Panc1 (cell line): Measurements from ENCODE around the gene TMEM108. TPM values are rescaled to one million over a fixed set of nuclear protein-coding genes. Genes with fewer than 3 reads are reported as not detected.

Experiments used
- ATAC-seq: fragments of 200-7000 bp; cut with Tn5 transposase; 2 replicates; pipeline ENCODE4 v1.9.1; 2020; ENCODE audit warnings: mild to moderate bottlenecking, moderate library complexity
- BruUV-seq: library from RNA; stranded (reverse); fragments of 400-500 nt; replicated peaks from 2 replicates; lab custom pipeline; 2021; lab: Mats Ljungman, UMichigan
- CTCF ChIA-PET: fragments of 300-600 bp; sonication (Branson Sonifier 250); formaldehyde crosslinking; loops from one replicate; lab custom pipeline; 2022; ENCODE audit warnings: antibody characterized with exemption; lab: Charles Lee
- POLR2A ChIA-PET: fragments of 300-600 bp; sonication (Branson Sonifier 250); formaldehyde crosslinking; loops from one replicate; lab custom pipeline; 2022; ENCODE audit warnings: antibody characterized with exemption; lab: Charles Lee
- DNase-seq: peaks from one replicate; pipeline ENCODE4 v3.0.0-alpha.2; 2010; ENCODE audit warnings: low read depth, low spot score
- H3K27ac ChIP-seq: 2 replicates; pipeline ENCODE4 v1.5.1; 2011; ENCODE audit warnings: mild to moderate bottlenecking, low read length, inconsistent platforms
- H3K27me3 ChIP-seq: fragments of 200-500 bp; sonication (Bioruptor generic); 2 replicates; pipeline ENCODE4 v1.6.0; 2014; ENCODE audit warnings: low read length, inconsistent platforms; ENCODE audit not compliant: control insufficient read depth, insufficient read depth
- H3K36me3 ChIP-seq: fragments of 200-500 bp; sonication (Bioruptor generic); 2 replicates; pipeline ENCODE4 v1.5.1; 2014; ENCODE audit warnings: inconsistent platforms, mild to moderate bottlenecking, low read length, moderate library complexity; ENCODE audit not compliant: control insufficient read depth, insufficient read depth
- H3K4me1 ChIP-seq: 2 replicates; pipeline ENCODE4 v1.5.1; 2011; ENCODE audit warnings: inconsistent platforms, mild to moderate bottlenecking, low read length, moderate library complexity; ENCODE audit not compliant: control insufficient read depth, insufficient read depth
- H3K4me3 ChIP-seq, 2 experiments: 2 replicates each; pipeline ENCODE4 v1.5.1; 2011 to 2012; ENCODE audit warnings: low read depth in 2 of 2, low read length in 2 of 2, mild to moderate bottlenecking in 2 of 2, inconsistent platforms in 1 of 2, moderate library complexity in 1 of 2
- H3K9me3 ChIP-seq: fragments of 200-500 bp; sonication (Bioruptor generic); 2 replicates; pipeline ENCODE4 v1.5.1; 2014; ENCODE audit warnings: low read depth, mild to moderate bottlenecking, inconsistent platforms, low read length, moderate library complexity; ENCODE audit not compliant: control insufficient read depth, insufficient read depth
- POLR2AphosphoS5 ChIP-seq: IDR thresholded peaks from 2 replicates; pipeline ENCODE4 v1.6.1; 2012; ENCODE audit warnings: mild to moderate bottlenecking, low read depth, low read length, moderate library complexity
- REST ChIP-seq, 2 experiments: IDR thresholded peaks; 2 replicates each; pipeline ENCODE4 v1.6.1; 2011 to 2012; ENCODE audit warnings: low read depth in 2 of 2, control low read depth in 1 of 2, low read length in 1 of 2, mild to moderate bottlenecking in 1 of 2, moderate library complexity in 1 of 2; ENCODE audit not compliant: insufficient read depth in 1 of 2
- SIN3A ChIP-seq: IDR thresholded peaks from 2 replicates; pipeline ENCODE4 v1.6.1; 2012; ENCODE audit warnings: low read depth, mild to moderate bottlenecking, low read length, moderate library complexity, borderline replicate concordance; ENCODE audit not compliant: insufficient read depth
- TCF7L2 ChIP-seq: IDR thresholded peaks from 2 replicates; pipeline ENCODE4 v1.6.1; 2011; ENCODE audit warnings: mild to moderate bottlenecking, low read depth, low read length, inconsistent platforms
- in situ Hi-C: cut with HindIII; loops from 2 replicates; pipeline ENCODE4 v1.10.0; 2016; ENCODE audit warnings: low sequenced_read_pairs, low pct_unique_long_range_greater_than_20kb
- intact Hi-C: fragments of 100-400 bp; cut with micrococcal nuclease; formaldehyde crosslinking; loops from one replicate; pipeline ENCODE4 v1.10.0; 2022; ENCODE audit not compliant: unreplicated experiment
- total RNA-seq: library from RNA; stranded (reverse); gene quantifications from one replicate; pipeline ENCODE4 v1.2.1, GENCODE V29; 2021; ENCODE audit not compliant: unreplicated experiment
- TF ChIP-seq, protein P1 (sequence below): fragments of 450-650 bp; IDR thresholded peaks from 2 replicates; pipeline ENCODE4 v1.5.1; 2017; ENCODE audit warnings: mild to moderate bottlenecking

The TMEM108 gene
- total RNA-seq, 1 experiment from 2014 or later = 0.41 TPM

DNA sequence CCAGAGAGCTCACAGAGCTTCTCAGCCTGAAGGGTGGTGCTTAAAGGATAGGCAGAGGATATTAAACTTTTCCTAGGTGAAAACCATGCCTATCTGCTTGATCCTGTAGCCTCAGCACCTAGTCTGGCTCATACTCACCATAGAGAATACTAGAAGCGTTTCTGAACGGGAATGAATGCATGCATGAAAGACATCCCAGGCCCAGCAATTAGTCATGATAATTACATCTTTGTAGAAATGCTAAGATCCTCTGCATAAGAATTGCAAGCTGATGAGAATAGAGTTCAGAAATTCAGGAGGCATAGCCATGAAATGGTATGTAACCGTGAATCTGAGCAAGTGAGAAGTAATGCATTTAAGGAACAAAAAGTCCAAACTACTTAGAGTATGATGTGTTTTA, 5.9 kb upstream of the TMEM108 start:
- BruUV-seq = no TSS peak
- peaks cover 32% of the 10 kb centered on the region for H3K27me3 ChIP-seq
- POLR2A ChIA-PET = no interaction called here

GRCh38 chr3:133037436-133037835, 755 bp upstream of the TMEM108 start:
- DNase-seq = no peak
- H3K27ac ChIP-seq = no peak overlapping the region
- CTCF ChIA-PET = no interaction called here
- TF ChIP-seq, protein P1, sequence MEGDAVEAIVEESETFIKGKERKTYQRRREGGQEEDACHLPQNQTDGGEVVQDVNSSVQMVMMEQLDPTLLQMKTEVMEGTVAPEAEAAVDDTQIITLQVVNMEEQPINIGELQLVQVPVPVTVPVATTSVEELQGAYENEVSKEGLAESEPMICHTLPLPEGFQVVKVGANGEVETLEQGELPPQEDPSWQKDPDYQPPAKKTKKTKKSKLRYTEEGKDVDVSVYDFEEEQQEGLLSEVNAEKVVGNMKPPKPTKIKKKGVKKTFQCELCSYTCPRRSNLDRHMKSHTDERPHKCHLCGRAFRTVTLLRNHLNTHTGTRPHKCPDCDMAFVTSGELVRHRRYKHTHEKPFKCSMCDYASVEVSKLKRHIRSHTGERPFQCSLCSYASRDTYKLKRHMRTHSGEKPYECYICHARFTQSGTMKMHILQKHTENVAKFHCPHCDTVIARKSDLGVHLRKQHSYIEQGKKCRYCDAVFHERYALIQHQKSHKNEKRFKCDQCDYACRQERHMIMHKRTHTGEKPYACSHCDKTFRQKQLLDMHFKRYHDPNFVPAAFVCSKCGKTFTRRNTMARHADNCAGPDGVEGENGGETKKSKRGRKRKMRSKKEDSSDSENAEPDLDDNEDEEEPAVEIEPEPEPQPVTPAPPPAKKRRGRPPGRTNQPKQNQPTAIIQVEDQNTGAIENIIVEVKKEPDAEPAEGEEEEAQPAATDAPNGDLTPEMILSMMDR = no peak
- TF ChIP-seq TCF7L2 (no peak), REST (IDR thresholded peaks at IDR 0.05; ENCODE audit: insufficient read depth in 1 of 2, low read depth in 2 of 2, low read length in 1 of 2) (no peak), SIN3A (no peak), POLR2AphosphoS5 (no peak)
- POLR2A ChIA-PET = no interaction called here
- no TSS peak for BruUV-seq
- no peak overlapping the region for H3K4me3 ChIP-seq
- peaks cover 41% of the 10 kb centered on the region for H3K27me3 ChIP-seq
- no peaks in the 10 kb centered on the region for H3K9me3 ChIP-seq
- no peak for ATAC-seq
- intact Hi-C loops = no loop called here
- peaks cover 19% of the 10 kb centered on the region; the same call in 1 of the 2 replicates for H3K4me1 ChIP-seq
- in situ Hi-C loops = no loop called here
- no peaks in the 10 kb centered on the region for H3K36me3 ChIP-seq

More for the DNA sequence above, 5.9 kb upstream of the TMEM108 start:
- intact Hi-C loops (no loop called here), in situ Hi-C loops (no loop called here)
- no peak for ATAC-seq
- no peak overlapping the region for H3K27ac ChIP-seq
- CTCF ChIA-PET = interaction anchor here (1.1 kb wide), 1 partner anchor 9 kb away, joined by 4 read pairs; no protein-coding TSS in a partner anchor
- H3K9me3 ChIP-seq = no peaks in the 10 kb centered on the region
- DNase-seq = no peak
- no peak overlapping the region for H3K4me3 ChIP-seq
- no peaks in the 10 kb centered on the region for H3K36me3 ChIP-seq
- no peaks in the 10 kb centered on the region for H3K4me1 ChIP-seq
- TF ChIP-seq POLR2AphosphoS5 (no peak), TCF7L2 (no peak), SIN3A (no peak), REST (IDR thresholded peaks at IDR 0.05; ENCODE audit: insufficient read depth in 1 of 2, low read depth in 2 of 2, low read length in 1 of 2) (no peak)
- TF ChIP-seq, protein P1 = no peak
